GM19455 (cell line): ENCODE measurements around the gene ARL5C.
A peak's percentile ranks its signal among the peaks of the same experiment; 100 is the strongest.

Experiments used
- ATAC-seq: cut with Tn5 transposase; IDR thresholded peaks from one replicate; pipeline ENCODE4 v1.9.1; 2021; ENCODE audit not compliant: unreplicated experiment

ARL5C gene

GRCh38 chr17:39165841-39166349, at the start of gene ARL5C:
Gene ARL5C, minus strand, starts transcription at chr17:39166161. Its CDS starts 401 bp downstream, at chr17:39165760.
- no peak for ATAC-seq

GRCh38 chr17:39213852-39214251, 47.9 kb upstream of the ARL5C start:
- ATAC-seq: no peak

- no peak for ATAC-seq
Measured at GRCh38 chr17:39212841-39213480, 47.0 kb upstream of the ARL5C start.

- ATAC-seq: no peak
Measured at GRCh38 chr17:39212195-39212810, 46.3 kb upstream of the ARL5C start.

GRCh38 chr17:39210093-39210434, 44.1 kb upstream of the ARL5C start:
- ATAC-seq: no peak

- ATAC-seq: no peak
Measured at GRCh38 chr17:39209317-39210092, 43.5 kb upstream of the ARL5C start.

GRCh38 chr17:39208893-39209292, 42.9 kb upstream of the ARL5C start:
- no peak for ATAC-seq

GRCh38 chr17:39208136-39208535, 42.2 kb upstream of the ARL5C start:
- no peak for ATAC-seq

GRCh38 chr17:39205112-39205526, 39.2 kb upstream of the ARL5C start:
- no peak for ATAC-seq

- no peak for ATAC-seq
Measured at GRCh38 chr17:39204245-39204644, 38.3 kb upstream of the ARL5C start.

GRCh38 chr17:39200957-39201510, 35.1 kb upstream of the ARL5C start:
- ATAC-seq: no peak

GRCh38 chr17:39200070-39200879, 34.3 kb upstream of the ARL5C start, which contains the start of gene RPL19:
Gene RPL19, plus strand, starts transcription at chr17:39200283. Its CDS starts 62 bp downstream, at chr17:39200345.
- peak; percentile 53 for ATAC-seq

GRCh38 chr17:39199820-39200069, 33.8 kb upstream of the ARL5C start:
- ATAC-seq: peak; percentile 56

GRCh38 chr17:39198186-39198566, 32.2 kb upstream of the ARL5C start:
- no peak for ATAC-seq

- no peak for ATAC-seq
Measured at GRCh38 chr17:39197380-39198185, 31.6 kb upstream of the ARL5C start, which contains the start of gene CACNB1. Gene CACNB1, minus strand, starts transcription at chr17:39197669. Its CDS starts 174 bp downstream, at chr17:39197495.

- ATAC-seq: no peak
Measured at GRCh38 chr17:39196808-39197291, 30.9 kb upstream of the ARL5C start.

- no peak for ATAC-seq
Measured at GRCh38 chr17:39196241-39196807, 30.4 kb upstream of the ARL5C start.

- no peak for ATAC-seq
Measured at GRCh38 chr17:39195568-39196160, 29.7 kb upstream of the ARL5C start.

- ATAC-seq: no peak
Measured at GRCh38 chr17:39194985-39195524, 29.1 kb upstream of the ARL5C start.
